ENCODE measurements around the gene TCEANC.

- TF ChIP-seq CTCF (IDR thresholded peaks at IDR 0.05; ENCODE audit: poor library complexity, severe bottlenecking) (no peak), EZH2 (IDR thresholded peaks at IDR 0.05; ENCODE audit: borderline replicate concordance, insufficient read depth, low read length, poor library complexity, severe bottlenecking) (no peak)
Measured at GRCh38 chrX:13627306-13627705, 25.6 kb upstream of the TCEANC start.
